Right atrium auricular region (tissue), 2 donors: ENCODE data around the gene AGO3. TPM values are rescaled to one million over a fixed set of nuclear protein-coding genes. Genes with fewer than 3 reads are reported as not detected.

ENCODE experiments used
- DNase-seq: peaks from one replicate; pipeline ENCODE4 v3.0.0-alpha.2; 2019; ENCODE audit warnings: low spot score
- H3K27ac ChIP-seq, 2 donors: fragments of 200-600 bp; sonication (generic); 1 replicate in 1 of 2; 2 replicates in 1 of 2; pipeline ENCODE4 v1.5.1; 2016 to 2019
- H3K27me3 ChIP-seq, 2 donors: fragments of 200-600 bp; sonication (generic); one replicate each; pipeline versions ENCODE4 v1.5.1 to v1.6.0; 2017 to 2019
- H3K36me3 ChIP-seq: fragments of 200-600 bp; sonication (generic); one replicate; pipeline ENCODE4 v1.5.1; 2016
- H3K4me1 ChIP-seq, 2 donors: fragments of 200-600 bp; sonication (generic); one replicate each; pipeline versions ENCODE4 v1.5.1 to v1.6.0; 2017 to 2019
- H3K4me3 ChIP-seq, 2 donors: fragments of 200-600 bp; sonication (generic); 1 replicate in 1 of 2; 2 replicates in 1 of 2; pipeline ENCODE4 v1.5.1; 2017 to 2019; ENCODE audit warnings: mild to moderate bottlenecking in 1 of 2, moderate library complexity in 1 of 2
- H3K9me3 ChIP-seq, 2 donors: fragments of 200-600 bp; sonication (generic); one replicate each; pipeline ENCODE4 v1.5.1; 2019
- CTCF ChIP-seq, 2 donors: fragments of 200-600 bp; sonication (generic); IDR thresholded peaks; one replicate each; pipeline ENCODE4 v1.5.1; 2019; ENCODE audit warnings: antibody characterized with exemption in 2 of 2
- total RNA-seq, 2 donors: library from RNA; depleted of rRNA; stranded (reverse); fragments of >200 nt; gene quantifications; one replicate each; pipeline ENCODE4 v1.1.0, GENCODE V29; 2016

The AGO3 gene
- total RNA-seq, 2 donors from 2014 or later: 10.1 to 10.6 TPM

- no peak for DNase-seq
- no peak overlapping the region for H3K4me3 ChIP-seq
- H3K4me1 ChIP-seq: no peaks in the 10 kb centered on the region
- H3K27me3 ChIP-seq: no peaks in the 10 kb centered on the region
- peaks cover 21% of the 10 kb centered on the region for H3K36me3 ChIP-seq
- H3K27ac ChIP-seq: no peak overlapping the region
- no peaks in the 10 kb centered on the region for H3K9me3 ChIP-seq
- no peak for TF ChIP-seq CTCF (IDR thresholded peaks at IDR 0.05)
Measured at GRCh38 chr1:35980090-35980489, 49.2 kb downstream of the AGO3 start.

GRCh38 chr1:35988237-35988636, 57.3 kb downstream of the AGO3 start:
- H3K36me3 ChIP-seq: peaks cover 29% of the 10 kb centered on the region
- no peak overlapping the region for H3K27ac ChIP-seq
- H3K27me3 ChIP-seq: no peaks in the 10 kb centered on the region
- no peak for TF ChIP-seq CTCF (IDR thresholded peaks at IDR 0.05)
- no peaks in the 10 kb centered on the region for H3K9me3 ChIP-seq
- H3K4me3 ChIP-seq: no peak overlapping the region
- DNase-seq: no peak
- H3K4me1 ChIP-seq: no peaks in the 10 kb centered on the region

- no peak for TF ChIP-seq CTCF (IDR thresholded peaks at IDR 0.05)
- no peaks in the 10 kb centered on the region for H3K9me3 ChIP-seq
- H3K27me3 ChIP-seq: no peaks in the 10 kb centered on the region
- H3K36me3 ChIP-seq: no peaks in the 10 kb centered on the region
- no peaks in the 10 kb centered on the region for H3K4me1 ChIP-seq
- no peak for DNase-seq
- no peak overlapping the region for H3K27ac ChIP-seq
- H3K4me3 ChIP-seq: no peak overlapping the region
Measured at GRCh38 chr1:36006941-36007500, 76.1 kb downstream of the AGO3 start.

GRCh38 chr1:36007741-36008140, 76.8 kb downstream of the AGO3 start:
- H3K36me3 ChIP-seq: no peaks in the 10 kb centered on the region
- no peak for DNase-seq

GRCh38 chr1:36008546-36009197, 77.8 kb downstream of the AGO3 start:
- peaks cover 6% of the 10 kb centered on the region for H3K36me3 ChIP-seq
- no peak overlapping the region for H3K4me3 ChIP-seq
- no peaks in the 10 kb centered on the region for H3K9me3 ChIP-seq
- TF ChIP-seq CTCF (IDR thresholded peaks at IDR 0.05): no peak
- no peaks in the 10 kb centered on the region for H3K4me1 ChIP-seq
- no peak overlapping the region for H3K27ac ChIP-seq
- DNase-seq: no peak
- no peaks in the 10 kb centered on the region for H3K27me3 ChIP-seq

More at GRCh38 chr1:36007741-36008140, 76.8 kb downstream of the AGO3 start:
- no peak overlapping the region for H3K4me3 ChIP-seq
- no peak overlapping the region for H3K27ac ChIP-seq
- H3K9me3 ChIP-seq: no peaks in the 10 kb centered on the region
- TF ChIP-seq CTCF (IDR thresholded peaks at IDR 0.05): no peak
- no peaks in the 10 kb centered on the region for H3K27me3 ChIP-seq
- H3K4me1 ChIP-seq: no peaks in the 10 kb centered on the region
